Chondrocyte (in vitro differentiated cells): Measurements from ENCODE around the gene PANK4. TPM values are rescaled to one million over a fixed set of nuclear protein-coding genes. Genes with fewer than 3 reads are reported as not detected.

Experiments used
- DNase-seq: peaks from one replicate; pipeline ENCODE4 v3.0.0; 2021; ENCODE audit warnings: mixed read lengths, low spot score
- H3K27ac Mint-ChIP-seq: one replicate; pipeline ENCODE4 v1.8.0; 2021; ENCODE audit warnings: mild to moderate bottlenecking, moderate library complexity, mixed read lengths; ENCODE audit not compliant: unreplicated experiment
- H3K27me3 Mint-ChIP-seq: 2 replicates; pipeline ENCODE4 v1.8.0; 2021; ENCODE audit warnings: low read depth, mixed read lengths
- H3K36me3 Mint-ChIP-seq: 2 replicates; pipeline ENCODE4 v1.8.0; 2021; ENCODE audit warnings: low read depth, mixed read lengths
- H3K4me1 Mint-ChIP-seq: 2 replicates; pipeline ENCODE4 v1.8.0; 2021; ENCODE audit warnings: low read depth, mild to moderate bottlenecking, mixed read lengths
- H3K4me3 Mint-ChIP-seq: one replicate; pipeline ENCODE4 v1.8.0; 2021; ENCODE audit warnings: mild to moderate bottlenecking, moderate library complexity, mixed read lengths; ENCODE audit not compliant: unreplicated experiment
- H3K9me3 Mint-ChIP-seq: 2 replicates; pipeline ENCODE4 v1.8.0; 2021; ENCODE audit warnings: low read depth, mixed read lengths
- total RNA-seq: library from RNA; stranded (reverse); gene quantifications from 3 replicates; pipeline ENCODE4 v1.2.1, GENCODE V29; 2021
- TF ChIP-seq, protein P1 (sequence below): fragments of 200-600 bp; sonication (generic); IDR thresholded peaks from 2 replicates; pipeline ENCODE4 v1.5.0; 2021; ENCODE audit warnings: antibody characterized with exemption, mild to moderate bottlenecking, moderate library complexity

The PANK4 gene
- total RNA-seq, 1 donor from 2014 or later, result 19.6 TPM

DNA sequence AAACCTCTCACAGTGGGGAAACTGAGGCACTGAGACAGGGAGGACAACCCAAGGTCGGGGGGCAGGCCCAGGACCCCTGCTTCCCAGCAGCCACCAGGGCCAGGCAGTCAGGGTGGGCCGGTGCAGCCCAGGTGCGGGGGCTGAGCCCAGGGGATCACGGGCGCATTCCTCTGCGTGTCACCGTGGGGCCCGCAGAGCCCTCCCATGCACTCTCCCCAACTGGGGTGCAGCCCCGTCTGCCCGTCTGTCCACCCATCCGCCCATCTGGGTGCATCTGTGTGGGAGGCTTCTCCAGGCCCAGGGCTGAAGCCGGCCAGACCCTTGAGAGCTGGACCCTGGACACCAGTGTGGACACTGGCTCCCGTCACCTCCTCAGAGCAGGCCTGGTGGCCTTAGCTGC lies 53.2 kb downstream of the PANK4 start:
- no peaks in the 10 kb centered on the region for H3K4me1 Mint-ChIP-seq
- H3K27ac Mint-ChIP-seq, result no peak overlapping the region
- no peaks in the 10 kb centered on the region for H3K36me3 Mint-ChIP-seq
- no peaks in the 10 kb centered on the region for H3K27me3 Mint-ChIP-seq
- no peaks in the 10 kb centered on the region for H3K9me3 Mint-ChIP-seq
- H3K4me3 Mint-ChIP-seq, result no peak overlapping the region
- no peak for DNase-seq
- TF ChIP-seq, protein P1, sequence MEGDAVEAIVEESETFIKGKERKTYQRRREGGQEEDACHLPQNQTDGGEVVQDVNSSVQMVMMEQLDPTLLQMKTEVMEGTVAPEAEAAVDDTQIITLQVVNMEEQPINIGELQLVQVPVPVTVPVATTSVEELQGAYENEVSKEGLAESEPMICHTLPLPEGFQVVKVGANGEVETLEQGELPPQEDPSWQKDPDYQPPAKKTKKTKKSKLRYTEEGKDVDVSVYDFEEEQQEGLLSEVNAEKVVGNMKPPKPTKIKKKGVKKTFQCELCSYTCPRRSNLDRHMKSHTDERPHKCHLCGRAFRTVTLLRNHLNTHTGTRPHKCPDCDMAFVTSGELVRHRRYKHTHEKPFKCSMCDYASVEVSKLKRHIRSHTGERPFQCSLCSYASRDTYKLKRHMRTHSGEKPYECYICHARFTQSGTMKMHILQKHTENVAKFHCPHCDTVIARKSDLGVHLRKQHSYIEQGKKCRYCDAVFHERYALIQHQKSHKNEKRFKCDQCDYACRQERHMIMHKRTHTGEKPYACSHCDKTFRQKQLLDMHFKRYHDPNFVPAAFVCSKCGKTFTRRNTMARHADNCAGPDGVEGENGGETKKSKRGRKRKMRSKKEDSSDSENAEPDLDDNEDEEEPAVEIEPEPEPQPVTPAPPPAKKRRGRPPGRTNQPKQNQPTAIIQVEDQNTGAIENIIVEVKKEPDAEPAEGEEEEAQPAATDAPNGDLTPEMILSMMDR, result no peak

DNA sequence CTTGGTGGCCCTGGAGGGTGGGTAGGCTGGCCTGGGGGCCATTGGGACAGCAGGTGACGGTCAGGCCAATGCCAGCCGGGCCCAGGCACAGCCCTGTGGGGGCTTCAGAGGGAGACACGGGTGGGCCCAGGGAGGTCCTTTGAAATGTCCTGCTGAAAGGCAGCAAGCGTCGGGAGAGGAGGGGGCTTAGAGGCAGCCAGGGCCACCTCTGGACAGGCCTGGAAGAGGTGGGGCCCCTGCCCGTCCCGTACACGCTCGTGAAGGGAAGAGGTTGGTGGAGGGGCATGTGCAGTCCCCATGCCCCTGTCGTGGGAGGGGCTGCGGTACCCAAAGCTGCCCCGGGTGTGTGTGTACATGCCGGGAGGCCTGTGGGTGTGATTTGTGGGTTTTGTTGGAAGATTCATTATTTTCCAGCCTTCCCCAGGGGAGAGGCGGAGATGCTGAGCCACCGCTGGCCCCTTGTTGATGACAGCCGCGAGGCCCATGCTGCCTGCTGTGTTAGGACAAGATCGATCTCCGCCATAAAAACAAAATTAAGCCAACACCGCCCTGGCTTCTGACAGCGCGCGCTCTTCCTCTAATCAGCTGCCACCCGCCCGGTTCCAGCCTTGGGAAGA lies 53.7 kb downstream of the PANK4 start:
- H3K27ac Mint-ChIP-seq, result no peak overlapping the region
- no peaks in the 10 kb centered on the region for H3K27me3 Mint-ChIP-seq
- H3K9me3 Mint-ChIP-seq, result no peaks in the 10 kb centered on the region
- H3K4me3 Mint-ChIP-seq, result no peak overlapping the region
- no peak for DNase-seq
- H3K4me1 Mint-ChIP-seq, result no peaks in the 10 kb centered on the region
- TF ChIP-seq, protein P1, result no peak
- H3K36me3 Mint-ChIP-seq, result no peaks in the 10 kb centered on the region

DNA sequence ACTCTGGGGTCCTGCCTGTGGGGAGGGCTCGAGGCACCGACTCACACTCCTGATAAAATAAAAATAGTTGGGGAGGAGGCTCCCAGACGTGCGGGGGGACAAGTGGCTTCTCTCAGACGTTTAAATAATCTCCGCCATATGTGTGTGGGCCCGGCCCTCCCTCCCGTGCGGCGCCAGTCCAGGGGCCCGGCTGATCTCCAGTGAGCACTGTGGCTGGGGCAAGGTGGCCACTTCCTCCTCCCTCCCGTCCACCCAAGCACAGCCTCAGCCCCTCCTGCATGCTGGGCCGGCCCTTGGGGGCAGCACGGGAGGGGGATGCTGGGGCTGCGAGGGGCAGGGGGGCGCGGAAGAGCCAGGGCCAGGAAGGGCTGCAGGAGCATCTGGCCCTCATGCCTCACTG lies 54.3 kb downstream of the PANK4 start:
- Mint-ChIP-seq H3K36me3 (no peaks in the 10 kb centered on the region), H3K9me3 (no peaks in the 10 kb centered on the region), H3K27me3 (no peaks in the 10 kb centered on the region), H3K4me3 (no peak overlapping the region), H3K27ac (no peak overlapping the region), H3K4me1 (no peaks in the 10 kb centered on the region)
- no peak for DNase-seq
- TF ChIP-seq, protein P1, result no peak

DNA sequence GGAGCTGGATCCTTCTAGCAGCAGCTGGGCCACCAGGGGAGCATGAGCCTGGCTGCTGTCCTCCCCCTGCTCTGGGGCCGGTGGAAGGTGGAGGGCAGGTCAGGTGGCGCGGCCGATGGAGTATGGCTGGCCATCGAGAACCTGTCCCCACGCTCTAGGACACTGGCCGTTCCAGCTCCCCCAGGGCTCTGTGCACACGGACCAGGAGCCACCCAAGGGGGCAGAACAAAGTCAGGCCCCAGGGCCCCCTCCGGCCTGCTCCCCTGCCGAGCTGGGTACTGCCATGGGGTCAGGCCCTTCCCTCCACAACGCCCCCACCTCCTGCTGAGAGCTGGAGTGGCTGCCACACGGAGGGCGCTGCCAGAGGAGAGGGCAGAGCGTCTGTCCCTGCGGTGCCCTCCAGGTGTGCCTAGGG lies 54.8 kb downstream of the PANK4 start:
- TF ChIP-seq, protein P1, result no peak
- Mint-ChIP-seq H3K9me3 (no peaks in the 10 kb centered on the region), H3K4me3 (no peak overlapping the region), H3K27ac (no peak overlapping the region), H3K4me1 (no peaks in the 10 kb centered on the region), H3K27me3 (peaks cover under 1% of the 10 kb centered on the region), H3K36me3 (no peaks in the 10 kb centered on the region)
- no peak for DNase-seq

DNA sequence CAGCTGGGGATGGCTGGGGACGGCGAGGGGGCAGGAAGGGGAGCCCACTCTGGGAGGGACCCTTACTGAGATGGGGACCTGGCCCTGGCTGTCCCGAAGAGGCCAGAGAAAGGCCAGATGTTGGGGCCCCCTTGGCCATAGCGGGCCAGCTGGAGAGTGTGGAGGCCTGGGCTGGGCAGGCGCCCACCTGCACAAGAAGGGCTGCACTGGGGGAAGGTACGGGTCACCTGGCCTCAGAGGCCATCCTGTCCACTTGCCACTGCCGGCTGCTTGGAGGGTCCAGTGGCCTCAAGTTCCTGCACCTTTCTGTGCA lies 55.3 kb downstream of the PANK4 start:
- DNase-seq, result no peak
- no peaks in the 10 kb centered on the region for H3K36me3 Mint-ChIP-seq
- no peaks in the 10 kb centered on the region for H3K4me1 Mint-ChIP-seq
- H3K4me3 Mint-ChIP-seq, result no peak overlapping the region
- H3K9me3 Mint-ChIP-seq, result no peaks in the 10 kb centered on the region
- H3K27me3 Mint-ChIP-seq, result peaks cover 2% of the 10 kb centered on the region
- H3K27ac Mint-ChIP-seq, result no peak overlapping the region
- TF ChIP-seq, protein P1, result no peak
